ENCODE results near the gene ONECUT3.

DNA sequence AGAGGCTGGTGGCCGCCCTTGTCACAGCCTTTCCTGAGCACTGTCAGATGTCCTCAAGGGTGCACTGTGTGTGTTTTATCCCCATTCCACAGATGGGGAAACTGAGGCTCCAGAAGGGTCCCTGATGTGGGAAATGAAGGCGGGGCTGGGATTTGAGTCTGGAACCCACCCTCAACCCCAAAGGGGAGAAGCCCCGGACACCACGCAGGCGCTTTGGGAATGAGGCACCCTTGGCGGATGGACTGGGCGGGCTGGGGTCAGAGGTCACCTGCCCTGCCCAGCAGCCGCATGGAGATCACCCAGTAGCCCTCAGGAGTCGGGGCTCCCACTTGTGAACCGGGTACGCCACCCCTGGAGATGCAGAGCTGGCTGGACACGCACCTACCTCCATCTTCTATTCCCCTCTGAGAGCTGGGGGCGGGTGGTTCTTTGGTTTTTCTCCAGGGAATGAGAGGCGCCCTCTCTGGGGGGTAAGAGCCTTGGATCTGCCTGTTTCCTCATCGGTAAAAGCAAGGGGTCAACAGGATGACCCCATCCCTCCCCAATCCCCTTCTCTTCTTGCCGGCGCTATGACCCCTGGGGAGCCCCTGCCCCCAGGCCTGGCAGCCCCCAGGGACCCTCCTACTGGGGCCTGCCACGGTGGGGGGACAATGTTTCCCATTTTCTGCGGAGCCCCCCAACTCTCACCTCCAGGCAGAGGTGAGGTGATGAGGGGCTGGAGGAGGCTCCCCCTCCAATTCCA, 8.3 kb upstream of the ONECUT3 start:
- TF ChIP-seq HDGF (IDR thresholded peaks at IDR 0.05; ENCODE audit: borderline replicate concordance) (no peak), NFRKB (IDR thresholded peaks at IDR 0.05) (no peak), ZNF384 (IDR thresholded peaks at IDR 0.05) (no peak), ARNT (IDR thresholded peaks at IDR 0.05) (no peak), ELF4 (IDR thresholded peaks at IDR 0.05) (no peak), FOXA1 (IDR thresholded peaks at IDR 0.05) (no peak), SP1 (IDR thresholded peaks at IDR 0.05) (no peak), FOXK2 (IDR thresholded peaks at IDR 0.05) (no peak), FOXM1 (IDR thresholded peaks at IDR 0.05; ENCODE audit: borderline replicate concordance) (no peak), BHLHE40 (IDR thresholded peaks at IDR 0.05; ENCODE audit: borderline replicate concordance) (no peak), LEF1 (IDR thresholded peaks at IDR 0.05; ENCODE audit: borderline replicate concordance) (no peak), L3MBTL2 (conservative IDR thresholded peaks at IDR 0.05) (no peak), TARDBP (IDR thresholded peaks at IDR 0.05) (no peak)
- TF ChIP-seq, protein P1, sequence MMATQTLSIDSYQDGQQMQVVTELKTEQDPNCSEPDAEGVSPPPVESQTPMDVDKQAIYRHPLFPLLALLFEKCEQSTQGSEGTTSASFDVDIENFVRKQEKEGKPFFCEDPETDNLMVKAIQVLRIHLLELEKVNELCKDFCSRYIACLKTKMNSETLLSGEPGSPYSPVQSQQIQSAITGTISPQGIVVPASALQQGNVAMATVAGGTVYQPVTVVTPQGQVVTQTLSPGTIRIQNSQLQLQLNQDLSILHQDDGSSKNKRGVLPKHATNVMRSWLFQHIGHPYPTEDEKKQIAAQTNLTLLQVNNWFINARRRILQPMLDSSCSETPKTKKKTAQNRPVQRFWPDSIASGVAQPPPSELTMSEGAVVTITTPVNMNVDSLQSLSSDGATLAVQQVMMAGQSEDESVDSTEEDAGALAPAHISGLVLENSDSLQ (IDR thresholded peaks at IDR 0.05): no peak

Data from HEK293T (cell line).